ENCODE data around the gene SH3GL3. TPM values are rescaled to one million over a fixed set of nuclear protein-coding genes. Genes with fewer than 3 reads are reported as not detected.
A peak's percentile ranks its signal among the peaks of the same experiment; 100 is the strongest.

The SH3GL3 gene
- total and polyA plus RNA-seq, 2 of the 13 experiments (the other 11 are each of a cell fraction or from before 2014, with no cell fraction given), result not detected

GRCh38 chr15:83644439-83644838 lies 197.3 kb downstream of the SH3GL3 start:
- 6% methylated on average over 1 of the region's 1 CpG for WGBS (ENCODE audit: low lambda C conversion rate)
- in situ Hi-C loops (cut with HindIII; ENCODE audit: extremely low pct_ligation_motif_present, low pct_unique_long_range_greater_than_20kb) (no loop called here), intact Hi-C loops (cut with micrococcal nuclease; ENCODE audit: unreplicated experiment) (no loop called here)
- DNase-seq (ENCODE audit: low spot score) (no peak), FAIRE-seq (no peak), ATAC-seq (no peak)
- ChIA-PET CTCF (ENCODE audit: low intra/inter-chr PET ratio, low total read pairs) (no interaction called here), POLR2A (no interaction called here)
- Histone ChIP-seq H3K4me2 (ENCODE audit: low read depth, low read length) (no peak overlapping the region), H3K9ac (ENCODE audit: insufficient read depth, low read depth, low read length) (no peak overlapping the region), H2AFZ (ENCODE audit: low read length) (no peak overlapping the region), H3K4me1 (ENCODE audit: insufficient read depth, low read length) (no peaks in the 10 kb centered on the region), H3K4me3 (replicated peaks in 1 of 3; ENCODE audit: insufficient read depth in 1 of 3, low read depth in 2 of 3, low read length in 3 of 3) (no peak overlapping the region), H3K27me3 (ENCODE audit: control insufficient read depth in 1 of 2, insufficient read depth in 2 of 2, low read length in 2 of 2) (no peaks in the 10 kb centered on the region; a peak in 2 of 5 replicates), H3K9me3 (ENCODE audit: low read length) (no peaks in the 10 kb centered on the region; the same call in 1 of the 2 replicates), H3K36me3 (replicated peaks in 1 of 2; ENCODE audit: control insufficient read depth in 1 of 2, insufficient read depth in 2 of 2, low read length in 2 of 2) (no peaks in the 10 kb centered on the region), H4K20me1 (ENCODE audit: insufficient read depth, low read length) (no peaks in the 10 kb centered on the region), H3K27ac (ENCODE audit: extremely low read length, insufficient read depth, low read length) (no peak overlapping the region), H3K79me2 (ENCODE audit: insufficient read depth, low read length) (no peaks in the 10 kb centered on the region)
- TF ChIP-seq CREB1 (IDR thresholded peaks at IDR 0.05) (peak; percentile 46), CREB1 (CRISPR knock-in tag; IDR thresholded peaks at IDR 0.05) (no peak), MAFF (IDR thresholded peaks at IDR 0.05; ENCODE audit: low read depth, low read length) (peak; percentile 66), MAFK (conservative IDR thresholded peaks at IDR 0.05 in 1 of 2, IDR thresholded peaks at IDR 0.05 in 1 of 2; ENCODE audit: low read length in 2 of 2) (peak; percentile 48 to 71; a peak in 3 of 4 replicates), BHLHE40 (IDR thresholded peaks at IDR 0.05; ENCODE audit: low read length) (no peak)
- BruUV-seq (replicated peaks), result no TSS peak

GRCh38 chr15:83650831-83651230 lies 203.7 kb downstream of the SH3GL3 start:
- CTCF ChIA-PET (ENCODE audit: low intra/inter-chr PET ratio, low total read pairs), result no interaction called here
- POLR2A ChIA-PET, result no interaction called here
- TF ChIP-seq ZFP36L2 (CRISPR knock-in tag; IDR thresholded peaks at IDR 0.05) (no peak), SRY (CRISPR knock-in tag; IDR thresholded peaks at IDR 0.05) (no peak), PAWR (CRISPR knock-in tag; IDR thresholded peaks at IDR 0.05; ENCODE audit: borderline replicate concordance) (no peak), GZF1 (CRISPR knock-in tag; IDR thresholded peaks at IDR 0.05) (no peak), ZNF205 (CRISPR knock-in tag; IDR thresholded peaks at IDR 0.05) (no peak), HNRNPLL (IDR thresholded peaks at IDR 0.05; ENCODE audit: low read depth, low read length, poor library complexity, severe bottlenecking) (no peak), EEA1 (CRISPR knock-in tag; IDR thresholded peaks at IDR 0.05; ENCODE audit: borderline replicate concordance) (no peak), THAP7 (CRISPR knock-in tag; IDR thresholded peaks at IDR 0.05) (no peak), KLF6 (CRISPR knock-in tag; IDR thresholded peaks at IDR 0.05) (no peak), CREBL2 (CRISPR knock-in tag; IDR thresholded peaks at IDR 0.05; ENCODE audit: borderline replicate concordance) (no peak), ZKSCAN5 (CRISPR knock-in tag; IDR thresholded peaks at IDR 0.05) (no peak)

More at GRCh38 chr15:83650831-83651230, 203.7 kb downstream of the SH3GL3 start:
- intact Hi-C loops (cut with micrococcal nuclease; ENCODE audit: unreplicated experiment), result no loop called here
- no peaks in the 10 kb centered on the region for H3K79me2 ChIP-seq (ENCODE audit: insufficient read depth, low read length)
- no peaks in the 10 kb centered on the region for H4K20me1 ChIP-seq (ENCODE audit: insufficient read depth, low read length)
- 25% methylated on average over 2 of the region's 2 CpGs for WGBS (ENCODE audit: low lambda C conversion rate)
- H3K27ac ChIP-seq (ENCODE audit: extremely low read length, insufficient read depth, low read length), result no peak overlapping the region
- H3K4me3 ChIP-seq (replicated peaks in 1 of 3; ENCODE audit: insufficient read depth in 1 of 3, low read depth in 2 of 3, low read length in 3 of 3), result no peak overlapping the region
- H3K9me3 ChIP-seq (ENCODE audit: low read length), result no peaks in the 10 kb centered on the region
- H3K4me2 ChIP-seq (ENCODE audit: low read depth, low read length), result no peak overlapping the region
- no peaks in the 10 kb centered on the region for H3K36me3 ChIP-seq (replicated peaks in 1 of 2; ENCODE audit: control insufficient read depth in 1 of 2, insufficient read depth in 2 of 2, low read length in 2 of 2)
- DNase-seq (ENCODE audit: low spot score), result no peak
- H3K27me3 ChIP-seq (ENCODE audit: control insufficient read depth in 1 of 2, insufficient read depth in 2 of 2, low read length in 2 of 2), result peaks cover 0 to 18% of the 10 kb centered on the region in 2 experiments; a peak in 4 of 5 replicates
- H3K4me1 ChIP-seq (ENCODE audit: insufficient read depth, low read length), result peaks cover 6% of the 10 kb centered on the region
- H3K9ac ChIP-seq (ENCODE audit: insufficient read depth, low read depth, low read length), result no peak overlapping the region
- in situ Hi-C loops (cut with HindIII; ENCODE audit: extremely low pct_ligation_motif_present, low pct_unique_long_range_greater_than_20kb), result no loop called here
- no peak overlapping the region for H2AFZ ChIP-seq (ENCODE audit: low read length)
- no TSS peak for BruUV-seq (replicated peaks)
- FAIRE-seq, result no peak
- no peak for ATAC-seq

Measured in HepG2 (cell line).